GM06990 (cell line): ENCODE data around the gene BANP.

ENCODE experiments used
- DNase-seq: peaks from one replicate; pipeline ENCODE4 v3.0.0-alpha.2; 2011; ENCODE audit not compliant: insufficient read length; ENCODE audit errors: extremely low read depth
- H3K27me3 ChIP-seq: replicated peaks from 2 replicates; pipeline ENCODE4 v1.6.0; 2011; ENCODE audit warnings: low read length; ENCODE audit not compliant: control insufficient read depth, insufficient read depth
- H3K36me3 ChIP-seq: 2 replicates; pipeline ENCODE4 v1.5.1; 2011; ENCODE audit warnings: low read length; ENCODE audit not compliant: control insufficient read depth, insufficient read depth
- H3K4me3 ChIP-seq: replicated peaks from 2 replicates; pipeline ENCODE4 v1.5.1; 2011; ENCODE audit warnings: low read depth, mild to moderate bottlenecking, control low read depth, low read length
- CTCF ChIP-seq: IDR thresholded peaks from 2 replicates; pipeline ENCODE4 v1.5.1; 2011; ENCODE audit warnings: low read length, control low read depth, mild to moderate bottlenecking, inconsistent platforms; ENCODE audit not compliant: insufficient read depth, poor library complexity, severe bottlenecking

Gene BANP

GRCh38 chr16:87921236-87921773 is 29.9 kb upstream of the BANP start:
- Histone ChIP-seq H3K27me3 (no peaks in the 10 kb centered on the region), H3K4me3 (no peak overlapping the region), H3K36me3 (no peaks in the 10 kb centered on the region)
- no peak for DNase-seq
- no peak for TF ChIP-seq CTCF

GRCh38 chr16:87922250-87922871 is 28.9 kb upstream of the BANP start:
- H3K4me3 ChIP-seq: no peak overlapping the region

GRCh38 chr16:87924041-87924810 is 27.0 kb upstream of the BANP start:
- Histone ChIP-seq H3K36me3 (no peaks in the 10 kb centered on the region), H3K27me3 (no peaks in the 10 kb centered on the region), H3K4me3 (no peak overlapping the region)
- no peak for TF ChIP-seq CTCF
- DNase-seq: peak; percentile 73

More at GRCh38 chr16:87922250-87922871, 28.9 kb upstream of the BANP start:
- no peaks in the 10 kb centered on the region for H3K27me3 ChIP-seq
- TF ChIP-seq CTCF: no peak
- DNase-seq: no peak
- H3K36me3 ChIP-seq: no peaks in the 10 kb centered on the region

DNA sequence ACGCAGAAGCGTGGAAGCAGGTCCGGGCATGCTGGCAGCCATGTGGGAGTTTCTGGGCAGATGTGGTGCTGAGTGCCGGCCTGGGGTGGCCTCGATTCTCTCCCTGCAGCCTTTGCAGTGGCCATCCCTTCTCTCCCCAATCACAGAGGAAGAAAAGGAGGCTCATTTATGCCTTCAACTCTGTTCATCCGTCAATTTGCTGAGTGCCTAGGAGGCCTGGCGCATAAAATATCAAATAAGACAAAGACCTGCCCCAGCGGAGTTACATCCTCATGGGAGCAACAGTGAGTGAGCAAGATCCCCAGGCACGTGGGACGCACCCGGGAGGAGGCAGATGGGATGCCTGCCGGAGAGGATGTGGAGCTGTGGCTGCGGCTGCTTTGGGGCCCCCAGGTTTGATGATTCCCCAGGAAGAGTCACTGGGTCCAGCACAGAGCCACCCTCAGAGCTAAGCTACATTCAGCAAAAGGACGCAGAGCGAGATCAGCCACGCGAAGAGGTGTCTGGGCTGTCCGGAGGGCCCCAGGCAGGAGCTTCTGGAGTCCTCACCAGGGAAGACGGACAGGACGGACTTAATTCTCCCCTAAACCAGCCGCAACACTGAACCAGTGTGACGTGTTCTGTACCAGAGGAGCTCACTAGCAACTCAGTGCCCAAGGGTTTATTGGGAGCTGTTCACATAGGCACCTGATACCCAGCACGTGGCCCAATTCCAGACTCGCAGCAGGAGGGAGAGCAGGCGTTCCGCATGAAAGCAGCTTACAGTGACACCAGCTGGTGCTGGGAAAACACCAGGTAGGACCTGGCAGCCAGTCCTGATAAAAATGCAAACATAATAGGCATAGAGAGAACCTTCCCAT is 26.2 kb upstream of the BANP start:
- no peaks in the 10 kb centered on the region for H3K27me3 ChIP-seq
- H3K4me3 ChIP-seq: no peak overlapping the region
- TF ChIP-seq CTCF: no peak
- H3K36me3 ChIP-seq: no peaks in the 10 kb centered on the region
- DNase-seq: no peak

- no peak for DNase-seq
- no peaks in the 10 kb centered on the region for H3K27me3 ChIP-seq
- TF ChIP-seq CTCF: no peak
- no peak overlapping the region for H3K4me3 ChIP-seq
- no peaks in the 10 kb centered on the region for H3K36me3 ChIP-seq
Measured at GRCh38 chr16:87926246-87927194, 24.7 kb upstream of the BANP start.
